Choroid plexus epithelial cell (primary cell): ENCODE measurements around the gene FSHR.
A peak's percentile ranks its signal among the peaks of the same experiment; 100 is the strongest.

ENCODE experiments used
- DNase-seq: peaks from one replicate; pipeline ENCODE4 v3.0.0-alpha.2; 2010; ENCODE audit warnings: low read depth
- H3K4me3 ChIP-seq: 2 replicates; pipeline ENCODE4 v1.5.1; 2011; ENCODE audit warnings: low read depth, mild to moderate bottlenecking, control low read depth, low read length, moderate library complexity
- CTCF ChIP-seq: conservative IDR thresholded peaks from 2 replicates; pipeline ENCODE4 v1.5.1; 2011; ENCODE audit warnings: low read depth, mild to moderate bottlenecking, control low read depth, inconsistent platforms, low read length, moderate library complexity

Gene FSHR

GRCh38 chr2:48954935-48955334 is 199.4 kb downstream of the FSHR start:
- TF ChIP-seq CTCF, result no peak
- peak; percentile 51 for DNase-seq

GRCh38 chr2:48954311-48954710 is 200.0 kb downstream of the FSHR start:
- H3K4me3 ChIP-seq, result no peak overlapping the region
- DNase-seq, result no peak
- no peak for TF ChIP-seq CTCF

More at GRCh38 chr2:48954935-48955334, 199.4 kb downstream of the FSHR start:
- H3K4me3 ChIP-seq, result no peak overlapping the region

GRCh38 chr2:48952614-48953013 is 201.7 kb downstream of the FSHR start:
- no peak for TF ChIP-seq CTCF
- H3K4me3 ChIP-seq, result no peak overlapping the region
- DNase-seq, result no peak

GRCh38 chr2:48952143-48952542 is 202.2 kb downstream of the FSHR start:
- no peak for TF ChIP-seq CTCF
- no peak overlapping the region for H3K4me3 ChIP-seq
- no peak for DNase-seq

- H3K4me3 ChIP-seq, result no peak overlapping the region
- DNase-seq, result no peak
- TF ChIP-seq CTCF, result no peak
These were observed 205.8 kb downstream of the FSHR start for GRCh38 chr2:48948400-48949125.

GRCh38 chr2:48946449-48947048 is 207.8 kb downstream of the FSHR start:
- peak; percentile 83 for TF ChIP-seq CTCF
- H3K4me3 ChIP-seq, result no peak overlapping the region
- peak; percentile 61 for DNase-seq

GRCh38 chr2:48944956-48945355 is 209.4 kb downstream of the FSHR start:
- DNase-seq, result peak; percentile 35
- H3K4me3 ChIP-seq, result no peak overlapping the region
- no peak for TF ChIP-seq CTCF
